Trophoblast cell (in vitro differentiated cells and primary cell): ENCODE data around the gene DOCK11.

ENCODE experiments used
- DNase-seq, 2 donors: peaks; one replicate each; pipeline ENCODE4 v3.0.0-alpha.2; 2016
- H2AFZ ChIP-seq: 2 replicates; pipeline ENCODE4 v1.6.1; 2013; ENCODE audit warnings: low read length, moderate library complexity, mild to moderate bottlenecking; ENCODE audit not compliant: insufficient read depth, poor library complexity
- H2AK5ac ChIP-seq: 2 replicates; pipeline ENCODE4 v1.6.1; 2013; ENCODE audit warnings: mild to moderate bottlenecking, low read length
- H2BK120ac ChIP-seq: 2 replicates; pipeline ENCODE4 v1.6.1; 2013; ENCODE audit warnings: low read length, mild to moderate bottlenecking, moderate library complexity; ENCODE audit not compliant: insufficient read depth, poor library complexity
- H2BK12ac ChIP-seq: 2 replicates; pipeline ENCODE4 v1.6.1; 2013; ENCODE audit warnings: mild to moderate bottlenecking, low read length, moderate library complexity
- H2BK5ac ChIP-seq: 2 replicates; pipeline ENCODE4 v1.6.1; 2013; ENCODE audit warnings: low read length, low read depth, moderate library complexity, mild to moderate bottlenecking; ENCODE audit not compliant: poor library complexity
- H3K14ac ChIP-seq: 2 replicates; pipeline ENCODE4 v1.6.1; 2013; ENCODE audit warnings: mild to moderate bottlenecking, low read length
- H3K18ac ChIP-seq: 2 replicates; pipeline ENCODE4 v1.6.1; 2013; ENCODE audit warnings: mild to moderate bottlenecking, low read length
- H3K23ac ChIP-seq: 2 replicates; pipeline ENCODE4 v1.6.1; 2013; ENCODE audit warnings: low read length
- H3K27ac ChIP-seq: 2 replicates; pipeline ENCODE4 v1.5.1; 2013; ENCODE audit warnings: low read depth, mild to moderate bottlenecking, inconsistent platforms, low read length, moderate library complexity
- H3K27me3 ChIP-seq: 2 replicates; pipeline ENCODE4 v1.6.1; 2013; ENCODE audit warnings: inconsistent platforms, mild to moderate bottlenecking, low read length, moderate library complexity; ENCODE audit not compliant: insufficient read depth
- H3K36me3 ChIP-seq, 2 experiments: 1 replicate in 1 of 2; 2 replicates in 1 of 2; pipeline ENCODE4 v1.6.1; 2013; ENCODE audit warnings: low read length in 2 of 2, mild to moderate bottlenecking in 2 of 2, moderate library complexity in 1 of 2; ENCODE audit not compliant: insufficient read depth in 2 of 2, control insufficient read depth in 1 of 2
- H3K4ac ChIP-seq: 2 replicates; pipeline ENCODE4 v1.6.1; 2013; ENCODE audit warnings: low read depth, mild to moderate bottlenecking, low read length, moderate library complexity
- H3K4me1 ChIP-seq, 2 experiments: 1 replicate in 1 of 2; 2 replicates in 1 of 2; pipeline ENCODE4 v1.6.1; 2013; ENCODE audit warnings: low read length in 2 of 2, mild to moderate bottlenecking in 2 of 2, moderate library complexity in 1 of 2; ENCODE audit not compliant: insufficient read depth in 2 of 2, control insufficient read depth in 1 of 2
- H3K4me2 ChIP-seq: 2 replicates; pipeline ENCODE4 v1.6.1; 2013; ENCODE audit warnings: inconsistent platforms, mild to moderate bottlenecking, low read length, moderate library complexity
- H3K4me3 ChIP-seq: 2 replicates; pipeline ENCODE4 v1.5.1; 2013; ENCODE audit warnings: mild to moderate bottlenecking, low read depth, low read length, inconsistent platforms
- H3K79me1 ChIP-seq: one replicate; pipeline ENCODE4 v1.6.1; 2013; ENCODE audit warnings: low read length
- H3K79me2 ChIP-seq: 2 replicates; pipeline ENCODE4 v1.6.1; 2013; ENCODE audit warnings: low read length, mild to moderate bottlenecking; ENCODE audit not compliant: control insufficient read depth, insufficient read depth, poor library complexity
- H3K9ac ChIP-seq: 2 replicates; pipeline ENCODE4 v1.6.1; 2013; ENCODE audit warnings: mild to moderate bottlenecking, low read length
- H3K9me3 ChIP-seq: 2 replicates; pipeline ENCODE4 v1.6.1; 2013; ENCODE audit warnings: low read depth, mild to moderate bottlenecking, control low read depth, inconsistent platforms, low read length; ENCODE audit not compliant: insufficient read depth
- H4K12ac ChIP-seq: 2 replicates; pipeline ENCODE4 v1.6.1; 2013; ENCODE audit warnings: low read depth, mild to moderate bottlenecking, low read length, moderate library complexity
- H4K8ac ChIP-seq: 2 replicates; pipeline ENCODE4 v1.6.1; 2013; ENCODE audit warnings: low read depth, mild to moderate bottlenecking, low read length, moderate library complexity
- H4K91ac ChIP-seq: one replicate; pipeline ENCODE4 v1.6.1; 2013; ENCODE audit warnings: low read depth, mild to moderate bottlenecking, low read length, moderate library complexity
- WGBS: extraction: QIAGEN DNeasy Blood & Tissue Kit; methylation state at CpG from one replicate; pipeline ENCODE4 v1.1.7; 2013; ENCODE audit warnings: missing lambda C conversion rate; ENCODE audit not compliant: insufficient read length, insufficient coverage; ENCODE audit errors: extremely low coverage; 5-methylcytosine and 5-hydroxymethylcytosine counted together

Gene DOCK11

DNA sequence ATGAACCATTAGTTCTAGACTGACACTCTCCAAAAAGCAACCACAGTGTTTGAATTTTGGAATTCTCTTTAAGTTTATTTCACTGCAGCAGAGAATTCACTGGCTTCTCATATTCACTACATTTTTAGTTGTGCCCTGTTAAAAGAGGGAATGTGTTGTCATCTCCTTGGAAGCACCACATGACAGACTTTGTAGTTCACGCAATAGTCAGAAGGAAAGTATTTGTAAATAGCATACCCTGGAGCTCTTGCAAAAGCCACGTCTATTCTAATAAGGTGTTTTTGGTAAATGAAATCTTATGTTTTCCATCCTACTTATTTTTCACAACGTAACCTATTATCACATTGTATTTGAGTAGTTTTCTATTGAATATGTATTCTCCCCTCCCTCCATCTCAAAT is 25.8 kb downstream of the DOCK11 start:
- WGBS = no CpG with 5 or more reads among the region's 3 CpGs
- H3K79me2 ChIP-seq = no peaks in the 10 kb centered on the region
- H4K12ac ChIP-seq = no peak overlapping the region
- no peak overlapping the region for H3K27ac ChIP-seq
- H2AFZ ChIP-seq = no peak overlapping the region
- no peaks in the 10 kb centered on the region for H3K36me3 ChIP-seq
- H3K18ac ChIP-seq = no peak overlapping the region
- no peak overlapping the region for H2AK5ac ChIP-seq
- no peak overlapping the region for H4K8ac ChIP-seq
- H3K79me1 ChIP-seq = no peaks in the 10 kb centered on the region
- no peak overlapping the region for H3K4me3 ChIP-seq
- no peak overlapping the region for H3K9ac ChIP-seq
- H3K4me1 ChIP-seq = no peaks in the 10 kb centered on the region
- no peaks in the 10 kb centered on the region for H3K9me3 ChIP-seq
- peak; percentile 10 to 63 for DNase-seq
- no peak overlapping the region for H2BK12ac ChIP-seq
- H2BK120ac ChIP-seq = no peak overlapping the region
- no peak overlapping the region for H3K14ac ChIP-seq
- no peak overlapping the region for H3K23ac ChIP-seq
- no peak overlapping the region for H3K4me2 ChIP-seq
- H3K27me3 ChIP-seq = no peaks in the 10 kb centered on the region
- H4K91ac ChIP-seq = no peak overlapping the region
- no peak overlapping the region for H2BK5ac ChIP-seq
- no peak overlapping the region for H3K4ac ChIP-seq

DNA sequence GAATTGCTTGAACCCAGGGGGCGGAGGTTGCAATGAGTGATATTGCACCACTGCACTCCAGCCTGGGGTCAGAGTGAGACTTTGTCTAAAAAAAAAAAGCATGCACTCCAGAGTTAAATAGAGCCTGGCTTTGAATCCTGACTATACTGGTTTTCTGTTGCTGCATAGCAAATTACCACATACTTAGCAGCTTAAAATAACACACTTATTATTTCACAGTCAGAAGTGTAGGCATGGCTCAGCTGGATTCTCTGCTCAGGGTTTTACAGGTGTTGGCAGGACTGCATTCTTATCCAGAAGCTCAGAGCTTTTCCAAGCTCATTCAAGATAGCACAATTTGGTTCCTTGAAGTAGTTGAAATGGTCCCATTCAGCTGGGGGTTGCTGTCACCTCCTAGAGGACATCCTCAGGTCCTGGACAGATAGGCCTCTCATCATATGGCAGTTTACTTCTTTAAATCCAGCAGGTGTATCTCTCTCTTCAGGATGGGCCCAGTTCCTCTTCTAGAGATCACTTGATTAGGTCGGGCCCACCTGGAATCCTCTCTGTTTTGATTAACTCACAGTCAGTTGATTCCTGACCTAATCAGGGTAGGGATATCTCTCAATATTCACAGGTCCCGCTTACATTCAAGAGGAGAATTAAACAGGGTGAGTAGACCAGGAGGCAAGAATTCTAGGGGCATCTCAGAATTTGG is 26.8 kb downstream of the DOCK11 start:
- no peak overlapping the region for H4K91ac ChIP-seq
- H3K9me3 ChIP-seq = no peaks in the 10 kb centered on the region
- H3K4ac ChIP-seq = no peak overlapping the region
- H2AFZ ChIP-seq = no peak overlapping the region
- H2AK5ac ChIP-seq = no peak overlapping the region
- no peaks in the 10 kb centered on the region for H3K79me1 ChIP-seq
- H4K8ac ChIP-seq = no peak overlapping the region
- H3K27ac ChIP-seq = no peak overlapping the region
- DNase-seq = peak in 1 of 2 donors; percentile 14
- no peak overlapping the region for H3K4me3 ChIP-seq
- H3K18ac ChIP-seq = no peak overlapping the region
- H3K9ac ChIP-seq = no peak overlapping the region
- H3K27me3 ChIP-seq = no peaks in the 10 kb centered on the region
- H2BK120ac ChIP-seq = no peak overlapping the region
- H2BK5ac ChIP-seq = no peak overlapping the region
- no peaks in the 10 kb centered on the region for H3K79me2 ChIP-seq
- no CpG with 5 or more reads among the region's 3 CpGs for WGBS
- H4K12ac ChIP-seq = no peak overlapping the region
- no peak overlapping the region for H3K14ac ChIP-seq
- no peaks in the 10 kb centered on the region for H3K36me3 ChIP-seq
- no peaks in the 10 kb centered on the region for H3K4me1 ChIP-seq
- no peak overlapping the region for H3K23ac ChIP-seq
- H2BK12ac ChIP-seq = no peak overlapping the region
- no peak overlapping the region for H3K4me2 ChIP-seq

DNA sequence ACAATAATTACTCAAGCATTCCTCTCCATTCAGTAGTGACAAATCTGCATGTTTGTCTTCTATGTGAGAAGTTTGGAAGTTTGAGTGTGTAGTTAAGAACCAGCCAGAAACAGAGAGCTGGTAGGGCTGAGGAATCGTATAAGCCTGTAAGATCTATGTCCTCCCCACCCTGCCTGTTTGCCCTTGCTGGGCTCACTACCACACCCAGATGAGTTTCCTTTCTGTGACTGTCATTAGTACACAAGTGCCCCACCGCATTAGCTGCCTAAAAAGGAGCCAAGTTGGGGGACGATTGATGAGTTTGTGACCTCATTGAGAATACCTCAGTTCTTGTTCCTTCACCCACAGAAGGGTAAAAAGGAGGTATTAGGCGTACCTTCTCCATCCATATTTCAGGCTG is 28.3 kb downstream of the DOCK11 start:
- WGBS = no CpG with 5 or more reads among the region's 4 CpGs
- no peaks in the 10 kb centered on the region for H3K79me1 ChIP-seq
- H3K36me3 ChIP-seq = no peaks in the 10 kb centered on the region
- H3K4me2 ChIP-seq = no peak overlapping the region
- H3K14ac ChIP-seq = no peak overlapping the region
- H3K23ac ChIP-seq = no peak overlapping the region
- H3K9ac ChIP-seq = no peak overlapping the region
- H3K9me3 ChIP-seq = no peaks in the 10 kb centered on the region
- H3K4me1 ChIP-seq = no peaks in the 10 kb centered on the region
- no peak for DNase-seq
- H2BK5ac ChIP-seq = no peak overlapping the region
- H3K27me3 ChIP-seq = no peaks in the 10 kb centered on the region
- no peak overlapping the region for H3K27ac ChIP-seq
- no peak overlapping the region for H4K91ac ChIP-seq
- no peak overlapping the region for H2BK120ac ChIP-seq
- no peak overlapping the region for H2BK12ac ChIP-seq
- H3K4ac ChIP-seq = no peak overlapping the region
- H3K4me3 ChIP-seq = no peak overlapping the region
- no peak overlapping the region for H4K12ac ChIP-seq
- H4K8ac ChIP-seq = no peak overlapping the region
- no peak overlapping the region for H2AFZ ChIP-seq
- H3K18ac ChIP-seq = no peak overlapping the region
- H3K79me2 ChIP-seq = no peaks in the 10 kb centered on the region
- no peak overlapping the region for H2AK5ac ChIP-seq

DNA sequence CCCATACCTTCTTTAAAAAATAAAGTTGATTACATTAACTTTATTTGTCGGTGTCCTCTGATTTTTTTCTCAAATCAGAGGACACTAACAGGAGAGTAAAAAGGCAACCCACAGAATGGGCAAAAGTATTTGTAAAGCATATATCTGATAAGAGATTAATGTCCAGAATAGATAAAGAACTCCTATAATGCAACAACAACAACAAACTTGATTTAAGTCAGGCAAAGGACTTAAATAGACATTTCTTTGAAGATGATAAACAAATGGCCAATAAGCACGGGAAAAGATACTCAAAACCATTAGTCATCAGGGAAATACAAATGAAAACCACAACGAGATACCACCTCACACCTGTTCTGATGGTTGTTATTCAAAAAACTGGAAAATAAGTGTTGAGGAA is 28.7 kb downstream of the DOCK11 start:
- Histone ChIP-seq H2BK12ac (no peak overlapping the region), H3K79me1 (no peaks in the 10 kb centered on the region), H4K12ac (no peak overlapping the region), H3K9me3 (no peaks in the 10 kb centered on the region), H2AFZ (no peak overlapping the region), H3K4me1 (no peaks in the 10 kb centered on the region), H3K4me3 (no peak overlapping the region), H2BK5ac (no peak overlapping the region), H3K4me2 (no peak overlapping the region), H3K18ac (no peak overlapping the region), H3K9ac (no peak overlapping the region), H3K36me3 (no peaks in the 10 kb centered on the region), H3K79me2 (no peaks in the 10 kb centered on the region), H4K91ac (no peak overlapping the region), H2AK5ac (no peak overlapping the region), H3K23ac (no peak overlapping the region), H2BK120ac (no peak overlapping the region), H4K8ac (no peak overlapping the region), H3K4ac (no peak overlapping the region), H3K27me3 (no peaks in the 10 kb centered on the region), H3K27ac (no peak overlapping the region), H3K14ac (no peak overlapping the region)
- no peak for DNase-seq
- WGBS = no CpG with 5 or more reads among the region's 3 CpGs
